HepG2 (cell line): ENCODE data around the gene PAXX. TPM values are rescaled to one million over a fixed set of nuclear protein-coding genes. Genes with fewer than 3 reads are reported as not detected.

Experiments used
- BRCA1 ChIP-seq: sonication (generic); formaldehyde crosslinking; IDR thresholded peaks from 2 replicates; pipeline ENCODE4 v1.4.0; 2020; ENCODE audit warnings: missing genetic modification reagents
- CHD2 ChIP-seq: IDR thresholded peaks from 2 replicates; pipeline ENCODE4 v1.6.1; 2011; ENCODE audit warnings: low read depth, low read length, improper control_type of control experiment
- FOXC1 ChIP-seq: sonication (generic); formaldehyde crosslinking; IDR thresholded peaks from 2 replicates; pipeline ENCODE4 v1.8.0; 2022; ENCODE audit warnings: mild to moderate bottlenecking, missing genetic modification reagents, borderline replicate concordance
- GLMP ChIP-seq: sonication (generic); formaldehyde crosslinking; IDR thresholded peaks from 2 replicates; pipeline ENCODE4 v1.9.0; 2021; ENCODE audit warnings: missing genetic modification reagents, mild to moderate bottlenecking, borderline replicate concordance
- HHEX ChIP-seq: IDR thresholded peaks from 2 replicates; pipeline ENCODE4 v1.6.1; 2016; ENCODE audit warnings: control low read depth
- HINFP ChIP-seq: sonication (generic); formaldehyde crosslinking; IDR thresholded peaks from 2 replicates; pipeline ENCODE4 v1.4.0; 2020; ENCODE audit warnings: low read depth, mild to moderate bottlenecking, missing genetic modification reagents
- IRF1 ChIP-seq: sonication (generic); formaldehyde crosslinking; IDR thresholded peaks from 2 replicates; pipeline ENCODE4 v1.4.0; 2020; ENCODE audit warnings: low read depth, mild to moderate bottlenecking, missing genetic modification reagents
- PRPF4 ChIP-seq: fragments of 200-400 bp; formaldehyde crosslinking; IDR thresholded peaks from 2 replicates; pipeline ENCODE4 v1.6.1; 2016; ENCODE audit warnings: low read length, low read depth; ENCODE audit not compliant: poor library complexity, severe bottlenecking
- SMARCC2 ChIP-seq: fragments of 450-650 bp; IDR thresholded peaks from 2 replicates; pipeline ENCODE4 v1.6.1; 2017; ENCODE audit warnings: antibody characterized with exemption, mild to moderate bottlenecking
- SNAPC5 ChIP-seq: sonication (generic); formaldehyde crosslinking; IDR thresholded peaks from 2 replicates; pipeline ENCODE4 v1.8.1; 2023; ENCODE audit warnings: mild to moderate bottlenecking, missing genetic modification reagents, borderline replicate concordance
- ZNF318 ChIP-seq: sonication (generic); formaldehyde crosslinking; IDR thresholded peaks from 2 replicates; pipeline ENCODE4 v1.4.0; 2020; ENCODE audit warnings: mild to moderate bottlenecking, missing genetic modification reagents
- ZNF496 ChIP-seq: sonication (generic); formaldehyde crosslinking; IDR thresholded peaks from 2 replicates; pipeline ENCODE4 v1.8.1; 2023; ENCODE audit warnings: mild to moderate bottlenecking, moderate library complexity, missing genetic modification reagents; ENCODE audit not compliant: insufficient replicate concordance
- ZNF567 ChIP-seq: sonication (generic); formaldehyde crosslinking; IDR thresholded peaks from 2 replicates; pipeline ENCODE4 v1.8.1; 2023; ENCODE audit warnings: mild to moderate bottlenecking, missing genetic modification reagents, borderline replicate concordance
- ZNF678 ChIP-seq: sonication (generic); formaldehyde crosslinking; IDR thresholded peaks from 2 replicates; pipeline ENCODE4 v1.4.0; 2020; ENCODE audit warnings: mild to moderate bottlenecking, missing genetic modification reagents
- ZNF773 ChIP-seq: sonication (generic); formaldehyde crosslinking; IDR thresholded peaks from 2 replicates; pipeline ENCODE4 v1.4.0; 2020; ENCODE audit warnings: missing genetic modification reagents, borderline replicate concordance
- ZNF776 ChIP-seq: sonication (generic); formaldehyde crosslinking; IDR thresholded peaks from 2 replicates; pipeline ENCODE4 v1.4.0; 2020; ENCODE audit warnings: mild to moderate bottlenecking, missing genetic modification reagents
- ZNF816 ChIP-seq: sonication (generic); formaldehyde crosslinking; IDR thresholded peaks from 2 replicates; pipeline ENCODE4 v1.8.0; 2022; ENCODE audit warnings: missing genetic modification reagents, mild to moderate bottlenecking, borderline replicate concordance
- ZSCAN29 ChIP-seq: sonication (generic); formaldehyde crosslinking; conservative IDR thresholded peaks from 2 replicates; pipeline ENCODE4 v1.4.0; 2020; ENCODE audit warnings: mild to moderate bottlenecking, missing genetic modification reagents
- polyA plus RNA-seq, 8 experiments: library from polyadenylated mRNA; depleted of rRNA in 3 of 8; stranded (reverse) in 7 of 8; unstranded in 1 of 8; fragments of >200 nt; fragmentation: Illumina TruSeq in 4 of 8; extraction: Trizol in 4 of 8; gene quantifications; 2 replicates each; pipeline versions ENCODE4 v1.2.1 to v1.2.3, GENCODE V29; 2011 to 2016; ENCODE audit warnings: low read depth in 4 of 8, missing spikeins in 1 of 8, mixed read lengths in 1 of 8; ENCODE audit not compliant: insufficient read depth in 1 of 8
- total RNA-seq, 5 experiments: library from RNA; depleted of rRNA; stranded (reverse); fragments of >200 nt; fragmentation: Illumina TruSeq; extraction: Trizol; gene quantifications; 2 replicates each; pipeline ENCODE4 v1.2.3, GENCODE V29; 2016; ENCODE audit warnings: low read depth in 1 of 5

PAXX gene
- total and polyA plus RNA-seq, 2 of the 13 experiments (the other 11 are each of a cell fraction or from before 2014, with no cell fraction given), result 14.0 to 31.9 TPM

- TF ChIP-seq CHD2 (no peak), PRPF4 (no peak), ZNF318 (CRISPR knock-in tag) (no peak), GLMP (CRISPR knock-in tag) (no peak), IRF1 (CRISPR knock-in tag) (no peak), HHEX (no peak), SMARCC2 (no peak), HINFP (no peak), ZNF773 (CRISPR knock-in tag) (no peak), BRCA1 (CRISPR knock-in tag) (no peak), ZNF678 (CRISPR knock-in tag) (no peak), ZNF567 (CRISPR knock-in tag) (no peak), ZNF776 (CRISPR knock-in tag) (no peak), ZSCAN29 (CRISPR knock-in tag) (no peak), FOXC1 (CRISPR knock-in tag) (no peak), ZNF816 (CRISPR knock-in tag) (no peak), SNAPC5 (CRISPR knock-in tag) (no peak), ZNF496 (CRISPR knock-in tag) (no peak)
Measured at GRCh38 chr9:137021979-137022661, 29.9 kb downstream of the PAXX start (continued).
